ENCODE data around the gene AP1S1. TPM values are rescaled to one million over a fixed set of nuclear protein-coding genes. Genes with fewer than 3 reads are reported as not detected.
"Not testable (repeated sequence)": the region's sequence is repeated elsewhere in the genome, so short reads cannot be mapped to it uniquely, and the experiment has no call there.

AP1S1 gene
- total RNA-seq, 1 experiment from 2014 or later: 79.0 TPM

GRCh38 chr7:101128040-101128834 is 26.0 kb upstream of the AP1S1 start:
- Histone ChIP-seq H3K9me3 (ENCODE audit: low read depth, low read length, poor library complexity, severe bottlenecking) (no peaks in the 10 kb centered on the region), H3K4me1 (ENCODE audit: insufficient read depth, low read length, poor library complexity, severe bottlenecking) (peaks cover 19% of the 10 kb centered on the region), H3K27me3 (replicated peaks; ENCODE audit: insufficient read depth, low read depth, low read length, poor library complexity) (no peaks in the 10 kb centered on the region), H3K4me3 (ENCODE audit: low read depth, low read length, poor library complexity, severe bottlenecking) (no peak overlapping the region), H3K36me3 (ENCODE audit: insufficient read depth, low read length, poor library complexity, severe bottlenecking) (no peaks in the 10 kb centered on the region), H3K27ac (ENCODE audit: low read depth, low read length, poor library complexity, severe bottlenecking) (no peak overlapping the region)
- no peak for TF ChIP-seq EZH2 (IDR thresholded peaks at IDR 0.05; ENCODE audit: borderline replicate concordance, low read depth, low read length, poor library complexity, severe bottlenecking)
- TF ChIP-seq CTCF (conservative IDR thresholded peaks at IDR 0.05; ENCODE audit: low read depth, low read length): no peak
- POLR2A ChIA-PET (ENCODE audit: low non-redundant PET): no interaction called here
- CTCF ChIA-PET: no interaction called here
- no peak for DNase-seq (ENCODE audit: low spot score)
- BruUV-seq (replicated peaks): no TSS peak
- intact Hi-C loops (cut with micrococcal nuclease; ENCODE audit: unreplicated experiment): no loop called here

- CTCF ChIA-PET: interaction anchor here (0.7 kb wide), 1 partner anchor 282 kb away, joined by 7 read pairs; no protein-coding TSS in a partner anchor
Observed at GRCh38 chr7:101129603-101130117, 24.6 kb upstream of the AP1S1 start.

DNA sequence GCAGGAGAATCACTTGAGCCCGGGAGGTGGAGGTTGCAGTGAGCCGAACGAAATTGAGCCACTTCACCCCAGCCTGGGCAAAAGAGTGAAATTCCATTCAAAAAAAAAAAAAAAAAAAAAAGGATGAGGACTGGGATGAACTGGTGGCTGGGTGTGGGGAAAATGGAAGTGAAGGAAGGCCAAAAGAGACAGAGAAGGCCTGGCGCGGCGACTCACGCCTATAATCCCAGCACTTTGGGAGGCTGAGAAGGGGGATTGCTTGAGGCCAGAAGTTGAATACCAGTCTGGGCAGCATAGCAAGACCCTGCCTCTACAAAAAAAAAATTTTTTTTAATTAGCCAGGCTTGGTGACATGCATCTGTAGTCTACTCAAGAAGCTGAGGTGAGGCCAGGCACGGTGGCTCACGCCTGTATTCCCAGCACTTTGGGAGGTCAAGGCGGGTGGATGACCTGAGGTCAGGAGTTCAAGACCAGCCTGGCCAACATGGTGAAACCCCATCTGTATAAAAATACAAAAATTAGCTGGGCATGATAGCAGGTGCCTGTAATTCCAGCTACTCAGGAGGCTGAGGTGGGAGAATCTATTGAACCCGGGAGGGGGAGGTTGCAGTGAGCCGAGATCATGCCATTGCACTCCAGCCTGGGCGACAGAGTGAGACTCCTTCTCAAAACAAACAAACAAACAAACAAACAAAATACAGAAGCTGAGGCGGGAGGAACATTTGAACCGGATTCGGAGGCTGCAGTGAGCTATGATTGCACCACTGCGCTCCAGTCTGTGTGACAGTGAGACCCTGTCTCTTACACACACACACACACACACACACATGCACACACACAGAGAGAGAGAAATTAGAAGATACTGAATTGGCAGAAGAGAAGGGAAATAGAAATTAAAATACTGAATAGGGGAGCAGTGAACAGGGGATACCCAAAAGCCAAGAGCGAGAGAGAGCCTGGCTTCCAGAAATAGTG is 21.4 kb upstream of the AP1S1 start:
- POLR2A ChIA-PET (ENCODE audit: low non-redundant PET); BruUV-seq (replicated peaks); H3K27me3 ChIP-seq (replicated peaks; ENCODE audit: insufficient read depth, low read depth, low read length, poor library complexity); DNase-seq (ENCODE audit: low spot score); H3K4me3 ChIP-seq (ENCODE audit: low read depth, low read length, poor library complexity, severe bottlenecking); H3K9me3 ChIP-seq (ENCODE audit: low read depth, low read length, poor library complexity, severe bottlenecking); H3K27ac ChIP-seq (ENCODE audit: low read depth, low read length, poor library complexity, severe bottlenecking); H3K36me3 ChIP-seq (ENCODE audit: insufficient read depth, low read length, poor library complexity, severe bottlenecking): not testable (repeated sequence)
- intact Hi-C loops (cut with micrococcal nuclease; ENCODE audit: unreplicated experiment): loop anchor here (10.0 kb wide), 1 partner anchor 48 kb away; the partner anchor contains the start of gene TRIM56
- peaks cover 29% of the 10 kb centered on the region for H3K4me1 ChIP-seq (ENCODE audit: insufficient read depth, low read length, poor library complexity, severe bottlenecking)
- CTCF ChIA-PET: interaction anchor here (0.7 kb wide), 1 partner anchor 150 kb away, joined by 6 read pairs; no protein-coding TSS in a partner anchor

More at GRCh38 chr7:101129603-101130117, 24.6 kb upstream of the AP1S1 start:
- BruUV-seq (replicated peaks): no TSS peak
- POLR2A ChIA-PET (ENCODE audit: low non-redundant PET): interaction anchor here (0.6 kb wide), 2 partner anchors 12 to 63 kb away, joined by 6 to 10 read pairs; no protein-coding TSS in a partner anchor
- H3K27ac ChIP-seq (ENCODE audit: low read depth, low read length, poor library complexity, severe bottlenecking): no peak overlapping the region
- no peaks in the 10 kb centered on the region for H3K36me3 ChIP-seq (ENCODE audit: insufficient read depth, low read length, poor library complexity, severe bottlenecking)
- intact Hi-C loops (cut with micrococcal nuclease; ENCODE audit: unreplicated experiment): loop anchor here (10.0 kb wide), 1 partner anchor 45 kb away; the partner anchor contains the start of gene TRIM56
- H3K4me3 ChIP-seq (ENCODE audit: low read depth, low read length, poor library complexity, severe bottlenecking): no peak overlapping the region
- H3K9me3 ChIP-seq (ENCODE audit: low read depth, low read length, poor library complexity, severe bottlenecking): no peaks in the 10 kb centered on the region
- DNase-seq (ENCODE audit: low spot score): no peak
- H3K4me1 ChIP-seq (ENCODE audit: insufficient read depth, low read length, poor library complexity, severe bottlenecking): peaks cover 34% of the 10 kb centered on the region
- no peaks in the 10 kb centered on the region for H3K27me3 ChIP-seq (replicated peaks; ENCODE audit: insufficient read depth, low read depth, low read length, poor library complexity)
- TF ChIP-seq CTCF (conservative IDR thresholded peaks at IDR 0.05; ENCODE audit: low read depth, low read length) (no peak), EZH2 (IDR thresholded peaks at IDR 0.05; ENCODE audit: borderline replicate concordance, low read depth, low read length, poor library complexity, severe bottlenecking) (no peak)
